Measurements from ENCODE around the gene ENO3.

- TF ChIP-seq CTCF (IDR thresholded peaks at IDR 0.05): no peak
- TF ChIP-seq POLR2A (IDR thresholded peaks at IDR 0.05): no peak
These were observed 2.6 kb upstream of the ENO3 start, which contains the start of gene PFN1 for GRCh38 chr17:4948166-4948930.

Data from testis (tissue), 2 donors.